EH (cell line): ENCODE measurements around the gene ATP13A2.
"Not testable (repeated sequence)": the region's sequence is repeated elsewhere in the genome, so short reads cannot be mapped to it uniquely, and the experiment has no call there.

ENCODE experiments used
- DNase-seq: peaks from one replicate; pipeline ENCODE4 v3.0.0-alpha.2; 2015; ENCODE audit warnings: low read depth

The ATP13A2 gene

DNA sequence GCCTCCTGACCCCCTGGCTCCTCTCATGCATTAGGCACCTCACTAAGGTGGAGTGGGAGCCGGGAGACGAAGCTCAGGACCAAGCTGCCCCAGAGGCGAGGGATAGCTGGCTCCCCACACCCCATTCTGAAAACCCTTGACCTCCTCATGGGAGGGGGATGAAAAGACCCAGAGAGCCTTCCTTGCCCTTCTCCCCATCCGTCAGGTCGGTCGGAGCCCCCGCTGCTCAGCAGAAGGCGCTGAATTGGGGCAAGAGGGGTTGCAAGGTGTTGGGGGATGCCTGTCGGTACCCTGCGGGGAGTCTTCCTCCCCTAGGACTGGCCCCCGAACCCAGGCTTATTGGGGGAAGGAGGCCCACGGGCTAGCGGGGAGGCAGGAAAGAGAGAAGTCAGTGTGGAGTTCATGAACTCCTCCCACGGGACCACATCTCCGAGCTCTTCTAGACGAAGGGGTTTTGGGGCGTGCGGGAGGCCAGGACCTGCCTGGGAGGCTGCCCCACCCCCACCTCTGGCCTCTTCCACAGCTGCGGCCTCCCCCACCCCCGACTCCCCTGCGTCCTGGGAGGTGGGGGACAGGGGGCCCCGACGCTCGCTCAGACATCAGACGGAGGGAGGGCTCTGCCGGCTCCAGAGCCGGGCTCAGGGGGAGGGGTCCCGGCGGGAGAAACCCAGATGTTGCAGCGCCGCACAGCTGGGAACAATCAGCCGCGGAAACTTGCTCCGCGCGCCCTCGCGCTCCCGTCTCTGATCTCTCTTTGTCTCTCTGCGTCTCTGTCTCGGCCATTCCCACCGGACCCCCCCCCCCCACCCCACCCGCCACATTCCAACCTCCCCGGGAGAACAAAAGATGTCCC, 32.0 kb downstream of the ATP13A2 start:
- DNase-seq = peak; percentile 50

DNA sequence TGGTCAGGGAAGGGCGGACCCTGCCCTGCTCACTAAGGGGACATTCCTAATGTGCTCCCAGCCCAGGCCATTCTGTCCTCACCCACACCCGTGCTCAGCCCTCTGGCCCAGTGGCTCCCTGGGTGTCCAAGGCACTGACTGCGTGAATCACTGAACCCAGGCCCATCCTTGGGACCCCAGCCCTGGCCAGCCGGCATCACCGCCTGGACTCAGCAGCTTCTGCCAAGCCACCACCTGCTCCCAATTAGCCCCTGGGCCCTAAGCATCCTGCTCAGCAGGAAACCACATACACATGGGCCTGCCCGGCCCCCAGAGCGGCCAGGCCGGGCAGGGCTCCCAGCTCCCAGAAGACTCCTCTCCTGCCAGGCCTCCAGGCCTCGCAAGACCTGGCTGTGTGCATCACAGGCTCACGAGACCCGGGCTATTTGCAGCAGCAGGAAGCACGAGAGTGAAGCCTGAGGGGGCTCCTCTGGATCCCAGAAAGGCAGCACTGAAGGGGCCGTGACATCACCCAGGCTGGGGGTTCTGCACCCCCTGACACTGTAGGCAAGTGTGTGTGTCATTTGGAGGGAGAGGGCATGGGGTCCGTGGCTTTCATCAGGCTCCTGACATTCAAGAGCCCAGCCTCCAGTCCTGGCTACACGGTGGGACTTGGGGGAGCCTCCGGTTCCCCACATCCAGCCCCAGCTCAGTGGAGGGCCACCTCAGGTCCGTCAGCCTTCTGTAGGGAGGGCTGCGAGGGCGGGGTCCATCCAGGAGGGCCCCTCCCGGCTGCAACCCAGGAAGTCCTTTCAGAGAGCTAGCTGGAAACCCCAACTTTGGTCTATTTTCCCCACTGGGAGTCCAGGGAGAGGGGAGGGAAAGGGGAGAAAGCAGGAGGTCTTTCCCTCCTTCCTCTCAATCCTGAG, 32.9 kb downstream of the ATP13A2 start:
- peak; percentile 96 for DNase-seq

DNA sequence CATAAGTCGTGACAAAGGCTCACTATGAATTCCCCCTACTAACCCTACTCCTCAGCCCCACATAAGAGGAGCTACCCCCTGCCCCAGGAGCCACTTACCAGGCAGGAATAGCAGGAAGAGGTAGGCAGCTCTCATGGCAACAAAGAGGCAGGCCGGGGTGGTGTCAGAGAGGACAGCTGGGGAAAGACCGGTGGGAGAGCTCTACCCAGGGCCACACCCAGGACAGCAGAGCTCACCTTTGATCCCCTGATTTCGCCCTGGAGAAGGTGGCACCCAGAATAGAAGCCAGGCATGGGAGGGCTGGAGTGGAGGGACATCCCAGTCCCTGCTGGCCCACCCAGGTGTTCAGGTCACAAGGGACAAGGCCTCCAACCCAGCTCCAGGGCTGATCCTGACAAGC, 33.6 kb downstream of the ATP13A2 start:
- DNase-seq = no peak

DNA sequence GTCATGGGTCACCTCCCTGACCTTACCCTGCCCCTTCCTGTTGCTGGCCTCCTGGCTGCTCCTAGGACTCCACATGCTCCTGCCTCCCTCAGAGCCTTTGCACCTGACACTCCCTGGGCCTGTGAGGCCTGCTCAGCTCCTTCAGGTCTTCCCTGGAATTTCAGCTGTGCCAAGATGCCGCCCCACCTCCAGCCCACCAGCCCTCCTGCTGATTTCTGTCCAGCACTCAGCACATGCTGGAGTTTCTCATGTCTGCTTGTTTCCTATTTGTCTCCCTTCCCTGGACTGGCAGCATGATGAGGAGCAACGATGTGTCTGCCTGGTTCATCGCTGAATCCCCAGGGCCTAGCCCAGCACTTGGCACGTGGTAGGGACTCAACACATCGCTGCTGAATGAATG, 34.4 kb downstream of the ATP13A2 start:
- DNase-seq = no peak

DNA sequence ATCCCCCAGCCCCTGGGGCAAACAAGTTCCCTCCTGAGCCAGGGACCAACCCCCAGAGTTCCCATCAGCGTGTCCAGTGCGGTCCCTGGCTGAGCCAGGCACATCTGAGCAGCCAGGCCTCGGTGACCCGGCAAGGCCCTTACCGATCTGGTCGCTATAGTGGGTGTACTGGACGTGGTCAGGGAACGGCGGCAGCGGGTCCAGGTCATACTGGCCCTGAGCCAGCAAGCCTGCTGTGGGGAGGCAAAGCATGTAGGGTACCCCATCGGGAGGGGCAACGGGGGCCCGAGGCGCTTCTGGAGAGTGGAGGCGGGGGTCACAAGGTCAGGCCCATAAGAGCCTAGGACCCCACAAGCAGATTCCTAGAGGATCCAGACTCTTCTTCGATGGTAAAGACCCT, 34.8 kb downstream of the ATP13A2 start:
- no peak for DNase-seq

DNA sequence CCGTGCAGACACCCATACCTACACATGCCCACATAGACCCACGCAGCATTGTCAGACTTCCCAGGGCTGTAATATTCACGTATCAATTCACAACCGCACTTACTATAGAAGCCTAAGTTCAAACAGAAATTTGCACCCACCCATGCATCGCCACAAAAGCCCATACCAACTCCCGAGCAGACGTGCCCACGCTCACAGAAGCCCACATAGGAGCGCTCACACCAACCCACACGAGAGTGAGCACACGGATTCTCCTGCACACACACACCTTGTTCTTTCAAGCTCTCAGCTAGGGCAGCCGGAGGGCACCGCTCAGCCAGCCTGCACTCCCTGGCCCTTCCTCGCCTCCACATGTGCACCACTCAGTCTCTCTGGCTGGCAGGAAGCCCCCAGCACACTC, 35.9 kb downstream of the ATP13A2 start:
- DNase-seq = no peak

DNA sequence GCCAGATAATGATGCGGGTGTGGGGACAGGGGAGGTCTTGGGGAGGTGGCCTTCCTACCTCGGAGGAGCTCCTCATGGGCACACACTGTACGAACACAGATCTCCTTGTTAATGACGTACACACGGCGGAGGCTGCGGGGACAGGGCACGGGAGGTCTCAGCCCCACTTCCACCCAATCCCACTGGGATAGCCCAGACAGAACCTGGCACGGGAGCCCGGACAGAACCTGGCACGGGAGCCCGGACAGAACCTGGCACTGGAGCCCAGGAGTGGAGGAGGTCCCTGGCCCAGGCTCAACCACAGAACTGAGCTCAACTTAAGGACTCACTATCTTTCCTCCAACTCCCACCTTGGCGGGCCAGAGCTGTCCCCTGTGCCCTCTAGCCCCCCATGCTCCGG, 36.5 kb downstream of the ATP13A2 start:
- no peak for DNase-seq

DNA sequence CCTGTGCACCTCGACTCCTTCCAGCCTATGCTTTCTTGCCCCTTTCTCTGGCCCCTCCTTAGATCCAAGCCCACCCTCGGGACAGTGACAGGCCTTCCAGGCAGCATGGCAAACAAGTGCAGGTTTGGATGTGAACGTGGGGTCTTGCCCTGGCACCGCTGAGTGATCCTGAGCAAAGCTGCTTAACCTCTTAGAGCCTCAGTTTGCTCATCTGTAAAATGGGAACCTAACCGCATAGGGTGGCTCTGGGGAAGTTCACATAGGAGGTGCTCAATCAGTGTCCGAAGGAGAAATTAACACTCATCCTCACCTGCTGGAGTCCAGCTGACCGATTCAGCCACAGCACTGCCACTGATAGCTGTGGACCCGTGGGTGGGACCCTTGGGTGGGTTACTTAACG, 38.5 kb downstream of the ATP13A2 start:
- DNase-seq = no peak

DNA sequence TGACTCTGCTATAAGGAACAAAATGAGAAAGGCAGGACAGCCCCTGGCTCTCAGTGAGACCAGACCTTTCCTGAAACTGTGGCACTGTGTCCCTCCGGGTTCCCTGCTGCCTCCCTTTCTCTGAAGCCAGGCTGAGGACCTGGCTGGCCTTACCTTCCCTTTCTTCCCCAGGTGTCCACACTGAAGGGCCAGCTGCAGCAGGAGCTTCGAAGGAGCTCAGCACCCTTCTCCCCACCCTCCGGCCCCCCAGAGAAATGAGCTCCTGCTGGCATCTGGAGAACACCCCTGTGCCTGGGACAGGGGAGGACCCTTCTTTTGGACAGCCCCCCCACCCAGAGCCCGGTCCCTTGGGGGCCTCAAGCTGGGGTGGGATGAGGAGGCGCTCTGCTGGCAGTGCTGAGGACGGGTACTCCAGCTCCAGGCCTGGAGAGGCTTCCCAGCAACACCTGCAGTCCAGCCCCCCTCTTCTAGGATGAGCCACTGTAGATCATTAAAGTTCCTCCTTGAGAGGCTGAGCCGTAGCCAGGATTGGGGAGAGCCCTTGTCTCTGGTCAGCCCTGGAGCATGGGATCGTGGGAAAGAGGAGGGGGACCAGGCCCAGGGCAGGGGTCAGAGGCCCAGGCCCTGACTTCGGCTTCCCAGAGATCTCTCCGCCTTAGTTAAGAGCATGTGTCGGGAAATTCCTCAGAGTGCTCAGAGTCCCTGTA, 39.4 kb downstream of the ATP13A2 start:
- no peak for DNase-seq

DNA sequence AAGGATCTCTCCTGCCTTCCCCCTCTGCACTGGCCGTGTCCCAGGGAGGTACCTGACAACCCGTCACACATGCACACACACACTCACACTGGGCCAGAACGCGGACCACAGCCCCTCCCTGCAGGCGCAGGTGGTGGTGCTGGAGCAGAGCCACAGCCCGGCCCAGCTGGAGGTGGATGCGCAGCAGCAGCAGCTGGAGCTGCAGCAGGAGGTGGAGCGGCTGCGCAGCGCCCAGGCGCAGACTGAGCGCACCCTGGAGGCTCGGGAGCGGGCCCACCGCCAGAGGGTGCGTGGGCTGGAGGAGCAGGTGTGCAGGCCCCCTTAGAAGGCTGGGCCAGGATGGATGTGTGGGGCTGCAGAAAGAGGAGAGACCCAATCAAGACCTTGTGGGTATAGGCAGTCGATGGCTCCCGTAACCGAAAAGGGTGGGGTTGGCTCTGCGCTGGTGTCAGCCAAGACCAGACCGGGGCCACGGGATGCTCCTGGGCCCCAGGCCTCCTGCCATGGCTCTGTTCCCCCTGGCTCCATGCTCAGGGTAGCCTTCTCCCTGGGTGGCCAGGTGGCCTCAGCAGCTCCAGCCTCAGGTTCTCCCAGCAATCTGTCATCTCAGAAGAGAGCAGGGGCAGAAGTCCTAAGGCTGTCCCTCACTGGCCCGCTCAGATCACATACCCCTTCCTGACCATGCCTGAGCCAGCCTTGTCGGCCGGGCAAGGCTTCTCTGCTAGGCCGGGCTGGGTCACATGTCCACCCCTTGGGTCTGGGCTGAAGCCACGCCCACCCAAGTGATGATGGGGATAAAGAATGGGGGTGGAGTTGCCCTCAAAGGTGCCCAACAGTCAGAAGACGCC, 40.2 kb downstream of the ATP13A2 start:
- peak; percentile 84 for DNase-seq

DNA sequence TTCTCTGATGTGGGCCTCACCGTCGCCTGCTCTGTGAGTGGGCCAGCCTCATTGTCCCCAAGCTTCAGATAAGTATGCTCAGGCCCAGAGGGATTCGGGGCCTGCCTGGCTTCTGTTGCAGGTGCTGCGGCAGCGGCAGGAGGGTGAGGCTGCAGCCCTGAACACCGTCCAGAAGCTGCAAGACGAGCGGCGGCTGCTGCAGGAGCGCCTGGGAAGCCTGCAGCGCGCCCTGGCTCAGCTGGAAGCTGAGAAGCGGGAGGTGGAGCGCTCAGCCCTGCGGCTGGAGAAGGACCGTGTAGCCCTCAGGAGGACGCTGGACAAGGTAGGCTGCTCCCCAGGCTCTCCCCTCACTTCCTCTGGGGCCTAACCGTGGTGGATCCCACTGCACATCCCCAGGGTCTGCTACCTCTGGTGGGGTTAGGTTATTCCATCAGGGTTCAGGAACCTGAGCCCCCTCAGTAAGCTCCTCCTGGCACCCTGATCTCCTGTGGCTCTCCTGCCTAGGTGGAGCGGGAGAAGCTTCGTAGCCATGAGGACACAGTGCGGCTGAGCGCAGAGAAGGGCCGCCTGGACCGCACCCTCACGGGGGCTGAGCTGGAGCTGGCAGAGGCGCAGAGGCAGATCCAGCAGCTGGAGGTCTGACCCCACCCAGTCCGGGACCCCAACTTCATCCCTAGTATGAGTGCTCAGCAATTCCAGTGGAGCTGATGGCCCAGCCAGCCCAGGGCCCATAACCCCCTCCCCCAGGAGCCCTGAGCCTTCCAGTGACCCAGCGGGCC, 41.4 kb downstream of the ATP13A2 start:
- DNase-seq = no peak

DNA sequence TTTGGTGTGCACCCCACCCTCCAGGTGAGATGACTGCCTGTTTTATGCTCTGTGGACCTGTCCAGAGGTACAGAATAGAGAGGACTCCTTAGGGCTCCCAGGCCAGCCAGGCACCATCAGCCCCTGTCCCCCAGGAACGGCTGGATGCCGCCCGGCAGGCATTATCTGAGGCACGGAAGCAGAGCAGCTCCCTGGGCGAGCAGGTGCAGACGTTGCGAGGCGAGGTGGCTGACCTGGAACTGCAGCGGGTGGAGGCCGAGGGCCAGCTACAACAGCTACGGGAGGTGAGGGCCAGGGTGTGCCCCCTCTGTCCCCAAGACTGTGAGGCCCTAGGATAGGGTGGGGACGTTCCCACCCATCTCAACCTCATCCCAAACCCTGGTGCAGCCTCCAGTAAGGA, 42.1 kb downstream of the ATP13A2 start:
- DNase-seq = no peak

DNA sequence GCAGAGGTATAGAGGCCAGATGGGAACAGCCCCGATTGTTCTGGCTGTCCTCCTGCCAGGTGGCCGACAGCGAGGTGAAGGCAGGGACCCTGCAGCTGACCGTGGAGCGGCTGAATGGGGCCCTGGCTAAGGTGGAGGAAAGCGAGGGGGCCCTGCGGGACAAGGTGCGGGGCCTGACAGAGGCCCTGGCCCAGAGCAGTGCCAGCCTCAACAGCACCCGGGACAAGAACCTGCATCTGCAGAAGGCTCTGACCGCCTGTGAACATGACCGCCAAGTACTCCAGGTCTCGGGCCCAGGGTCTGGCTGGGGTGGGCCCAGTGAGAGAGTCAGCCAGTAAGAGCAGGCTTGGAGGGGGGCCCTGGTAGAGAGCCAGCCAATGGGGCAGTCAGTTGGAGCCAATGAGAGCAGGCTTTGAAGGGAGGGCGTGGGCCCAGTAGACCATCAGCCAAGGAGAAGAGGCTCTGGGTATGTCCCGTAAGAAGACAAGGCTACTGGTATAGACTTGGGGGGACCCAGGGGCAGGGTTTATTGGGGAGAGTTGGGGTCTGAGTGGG, 42.6 kb downstream of the ATP13A2 start:
- DNase-seq = no peak

DNA sequence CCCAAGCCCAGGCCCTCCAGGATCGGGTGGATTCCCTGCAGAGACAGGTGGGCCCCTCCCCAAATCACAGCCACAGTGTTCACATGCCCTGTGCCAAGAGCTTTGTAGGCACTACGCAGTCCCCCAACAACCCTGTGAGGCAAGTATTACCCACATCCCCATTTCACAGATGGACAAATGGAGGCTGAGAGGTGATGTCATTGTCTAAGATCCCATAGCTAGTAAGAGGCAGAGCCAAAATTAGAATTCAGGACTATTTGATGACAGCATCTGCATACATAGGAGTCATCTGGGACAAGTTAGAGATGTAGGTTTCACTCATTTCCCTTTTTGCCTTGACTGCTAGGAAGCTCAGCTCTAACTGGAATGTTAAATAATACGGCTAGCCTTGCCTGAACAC, 43.4 kb downstream of the ATP13A2 start:
- DNase-seq = no peak

DNA sequence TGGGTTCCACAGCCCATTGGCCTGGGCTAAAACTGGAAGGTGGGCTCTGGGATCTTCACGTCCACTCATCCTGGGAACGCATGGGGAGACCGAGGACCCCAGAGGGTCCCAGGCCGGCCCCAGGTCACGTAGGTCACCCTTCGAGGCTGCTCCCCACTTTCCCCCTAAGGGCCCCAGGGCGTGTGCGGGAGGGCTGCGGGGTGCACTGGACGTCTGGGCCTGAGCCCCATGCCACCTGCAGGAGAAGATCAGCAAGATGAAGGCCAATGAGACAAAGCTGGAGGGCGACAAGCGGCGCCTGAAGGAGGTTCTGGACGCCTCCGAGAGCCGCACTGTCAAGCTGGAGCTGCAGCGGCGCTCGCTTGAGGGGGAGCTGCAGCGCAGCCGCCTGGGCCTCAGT, 43.8 kb downstream of the ATP13A2 start:
- no peak for DNase-seq

DNA sequence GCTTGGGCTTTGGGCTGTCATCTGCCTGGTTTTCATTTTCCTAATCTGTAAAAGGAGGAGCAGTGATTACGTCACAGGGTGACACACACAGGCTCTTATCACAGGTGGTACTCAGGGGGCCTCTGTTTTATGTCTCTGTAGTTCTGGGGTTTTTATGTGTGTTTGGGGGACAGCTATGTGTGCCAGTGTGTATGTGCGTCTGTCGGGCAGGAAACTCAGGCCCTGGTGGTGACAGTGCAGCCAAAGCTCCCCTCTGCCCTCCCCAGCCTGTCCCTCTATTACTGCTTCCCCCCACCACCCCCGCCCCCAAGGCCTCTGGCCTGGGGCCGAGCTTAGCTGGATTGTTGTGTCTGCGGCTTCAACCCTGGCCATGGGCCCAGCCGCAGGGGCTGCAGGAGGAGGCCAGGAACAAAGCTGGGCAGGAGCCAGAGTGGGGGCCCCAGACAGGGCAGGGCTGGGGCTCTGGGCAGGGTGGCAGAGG, 44.6 kb downstream of the ATP13A2 start:
- DNase-seq = peak; percentile 63

DNA sequence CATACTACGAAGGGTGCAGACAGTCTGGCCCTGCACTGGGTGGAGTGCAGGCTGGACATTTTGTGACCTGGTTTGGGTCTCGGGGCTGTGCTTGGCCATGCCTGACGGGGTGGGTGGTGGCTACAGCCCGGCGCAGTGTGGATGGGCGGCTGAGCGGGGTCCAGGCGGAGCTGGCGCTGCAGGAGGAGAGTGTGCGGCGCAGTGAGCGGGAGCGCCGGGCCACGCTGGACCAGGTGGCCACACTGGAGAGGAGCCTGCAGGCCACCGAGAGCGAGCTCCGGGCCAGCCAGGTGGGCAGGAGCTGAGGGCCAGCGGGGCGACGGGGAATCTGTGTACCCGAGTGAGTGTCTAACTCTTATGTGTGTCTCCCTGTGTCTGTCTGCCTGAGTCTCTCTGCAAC, 45.4 kb downstream of the ATP13A2 start:
- no peak for DNase-seq

DNA sequence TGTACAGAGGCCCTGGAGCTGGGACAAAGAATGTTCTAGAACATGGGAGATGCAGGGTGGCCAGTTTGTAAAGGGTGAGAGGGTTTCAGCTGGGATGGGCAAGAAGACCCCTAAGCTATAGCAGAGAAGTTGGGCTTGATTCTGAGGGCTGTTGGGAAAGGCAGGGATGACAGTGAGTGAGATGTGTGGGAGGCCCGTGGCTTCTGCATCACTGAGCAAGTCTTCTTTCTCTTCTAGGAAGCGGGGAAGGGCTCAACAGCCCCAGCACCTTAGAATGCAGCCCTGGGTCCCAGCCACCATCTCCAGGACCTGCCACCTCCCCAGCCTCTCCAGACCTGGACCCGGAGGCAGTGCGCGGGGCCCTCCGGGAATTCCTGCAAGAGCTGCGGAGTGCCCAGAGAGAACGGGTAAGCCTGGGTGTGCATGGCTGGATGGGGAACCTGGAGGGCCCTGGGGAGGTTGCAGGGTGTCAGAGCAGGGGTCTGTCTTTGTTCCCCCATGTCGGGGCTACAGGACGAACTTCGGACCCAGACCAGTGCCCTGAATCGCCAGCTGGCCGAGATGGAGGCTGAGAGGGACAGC, 46.2 kb downstream of the ATP13A2 start:
- DNase-seq = no peak

DNA sequence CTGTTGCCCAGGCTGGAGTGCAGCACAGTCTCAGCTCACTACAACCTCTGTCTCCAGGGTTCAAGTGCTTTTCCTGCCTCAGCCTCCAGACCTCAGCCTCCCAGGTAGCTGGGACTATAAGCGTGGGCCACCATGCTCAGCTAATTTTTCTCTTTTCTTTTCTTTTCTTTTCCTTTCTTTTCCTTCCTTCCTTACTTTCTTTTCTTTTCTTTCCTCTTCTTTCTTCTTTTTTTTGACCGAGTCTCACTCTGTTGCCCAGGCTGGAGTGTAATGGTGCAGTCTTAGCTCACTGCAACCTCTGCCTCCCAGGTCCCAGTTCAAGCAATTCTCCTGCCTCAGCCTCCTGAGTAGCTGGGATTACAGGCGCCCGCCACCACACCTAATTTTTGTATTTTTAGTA, 47.6 kb downstream of the ATP13A2 start:
- not testable (repeated sequence) for DNase-seq
